Subcutaneous adipose tissue (tissue), 4 donors: Measurements from ENCODE around the gene IL1RAPL2. TPM values are rescaled to one million over a fixed set of nuclear protein-coding genes. Genes with fewer than 3 reads are reported as not detected.

ENCODE experiments used
- CTCF ChIP-seq: fragments of 450-650 bp; IDR thresholded peaks from one replicate; pipeline ENCODE4 v1.5.1; 2016; ENCODE audit warnings: low read depth, mild to moderate bottlenecking, control low read depth, antibody characterized with exemption, moderate library complexity
- total RNA-seq, 4 donors: library from RNA; depleted of rRNA; stranded (reverse); fragments of >200 nt; gene quantifications; one replicate each; pipeline ENCODE4 v1.1.0, GENCODE V29; 2016

The IL1RAPL2 gene
- total RNA-seq, 4 donors from 2014 or later: 0.17 TPM; not detected in 3

GRCh38 chrX:105463473-105463872 lies 897.5 kb downstream of the IL1RAPL2 start:
- no peak for TF ChIP-seq CTCF

- no peak for TF ChIP-seq CTCF
These were observed 898.6 kb downstream of the IL1RAPL2 start for GRCh38 chrX:105464618-105465017.

GRCh38 chrX:105468741-105469140 lies 902.7 kb downstream of the IL1RAPL2 start:
- no peak for TF ChIP-seq CTCF

- no peak for TF ChIP-seq CTCF
These were observed 905.6 kb downstream of the IL1RAPL2 start for GRCh38 chrX:105471597-105471996.

GRCh38 chrX:105475801-105476200 lies 909.8 kb downstream of the IL1RAPL2 start:
- TF ChIP-seq CTCF: no peak

GRCh38 chrX:105477351-105477750 lies 911.4 kb downstream of the IL1RAPL2 start:
- no peak for TF ChIP-seq CTCF

GRCh38 chrX:105480646-105481310 lies 914.8 kb downstream of the IL1RAPL2 start:
- no peak for TF ChIP-seq CTCF
